Psoas muscle (tissue), 8 donors: ENCODE measurements around the gene AKR1A1. TPM values are rescaled to one million over a fixed set of nuclear protein-coding genes. Genes with fewer than 3 reads are reported as not detected.

Experiments used
- ATAC-seq, 4 donors: fragments of 200-7000 bp; cut with Tn5 transposase; one replicate each; pipeline ENCODE4 v1.9.1; 2020; ENCODE audit warnings: moderate library complexity in 3 of 4, mild to moderate bottlenecking in 2 of 4
- DNase-seq, 2 donors: peaks; one replicate each; pipeline ENCODE4 v3.0.0-alpha.2; 2020
- H3K27ac ChIP-seq: fragments of 200-600 bp; one replicate; pipeline ENCODE4 v1.8.0; 2022
- H3K27me3 ChIP-seq, 3 donors: fragments of 200-600 bp in 1 of 3; one replicate each; pipeline versions ENCODE4 v1.6.1 to v1.8.0; 2013 to 2022; ENCODE audit warnings: low read length in 2 of 3, mild to moderate bottlenecking in 2 of 3, moderate library complexity in 1 of 3; ENCODE audit not compliant: insufficient read depth in 3 of 3
- H3K36me3 ChIP-seq, 2 donors: fragments of 200-600 bp in 1 of 2; one replicate each; pipeline versions ENCODE4 v1.6.1 to v1.8.0; 2013 to 2022; ENCODE audit warnings: low read depth in 1 of 2, mild to moderate bottlenecking in 1 of 2, moderate library complexity in 1 of 2; ENCODE audit not compliant: insufficient read depth in 1 of 2
- H3K4me1 ChIP-seq: fragments of 200-600 bp; one replicate; pipeline ENCODE4 v1.8.0; 2022
- H3K4me3 ChIP-seq: fragments of 200-600 bp; one replicate; pipeline ENCODE4 v1.8.0; 2022; ENCODE audit warnings: mild to moderate bottlenecking
- H3K9me3 ChIP-seq: fragments of 200-600 bp; one replicate; pipeline ENCODE4 v1.8.0; 2022
- WGBS, 3 donors: extraction: QIAGEN DNeasy Blood & Tissue Kit; methylation state at CpG; one replicate each; pipeline versions ENCODE4 v1.1.6 to v1.1.7; 2013; 5-methylcytosine and 5-hydroxymethylcytosine counted together
- intact Hi-C, 2 donors: fragments of 100-400 bp; cut with DNase I; formaldehyde crosslinking; loops; one replicate each; pipeline versions ENCODE4 v1.11.0 to v1.14.2; 2022
- polyA plus RNA-seq, 3 donors: library from polyadenylated mRNA; stranded (reverse); fragments of 200-250 nt; gene quantifications; one replicate each; pipeline ENCODE4 v1.2.3, GENCODE V29; 2013
- total RNA-seq, 4 donors: library from RNA; stranded (reverse); fragmentation: NEBNext Ultra II Directional in 2 of 4; extraction: Animal tissue kit (Norgen Biotek cat#: 25700) in 2 of 4; gene quantifications; one replicate each; pipeline versions ENCODE4 v1.2.1 to v1.2.4, GENCODE V29; 2021 to 2023
- TF ChIP-seq, protein P1 (sequence below): fragments of 200-600 bp; IDR thresholded peaks from one replicate; pipeline ENCODE4 v1.8.0; 2022; ENCODE audit warnings: antibody characterized with exemption
- donor health status: healthy with polysubstance abuse.
- donor health status: DM: no; HTN: no; CAD: no; lungs with moderate emphysema.
- donor health status: Bipolar disorder and iron deficiency.
- donor health status: healthy.
- donor health status: DM: yes; HTN: yes; CAD: no.
- donor health status: DM: no; HTN: no; CAD: no.
- donor health status: DM: no; HTN: no; CAD: no.
- donor health status: DM: yes; HTN: yes; CAD: no.

Gene AKR1A1
- total and polyA plus RNA-seq, 7 donors = 35.6 to 91.5 (median 46.6) TPM

- Histone ChIP-seq H3K4me1 (no peaks in the 10 kb centered on the region), H3K9me3 (no peaks in the 10 kb centered on the region), H3K27ac (no peak overlapping the region), H3K4me3 (no peak overlapping the region), H3K27me3 (no peaks in the 10 kb centered on the region), H3K36me3 (peaks cover 18 to 84% of the 10 kb centered on the region in 2 donors)
- no peak for ATAC-seq
- no peak for DNase-seq
- intact Hi-C loops = no loop called here
- TF ChIP-seq, protein P1, sequence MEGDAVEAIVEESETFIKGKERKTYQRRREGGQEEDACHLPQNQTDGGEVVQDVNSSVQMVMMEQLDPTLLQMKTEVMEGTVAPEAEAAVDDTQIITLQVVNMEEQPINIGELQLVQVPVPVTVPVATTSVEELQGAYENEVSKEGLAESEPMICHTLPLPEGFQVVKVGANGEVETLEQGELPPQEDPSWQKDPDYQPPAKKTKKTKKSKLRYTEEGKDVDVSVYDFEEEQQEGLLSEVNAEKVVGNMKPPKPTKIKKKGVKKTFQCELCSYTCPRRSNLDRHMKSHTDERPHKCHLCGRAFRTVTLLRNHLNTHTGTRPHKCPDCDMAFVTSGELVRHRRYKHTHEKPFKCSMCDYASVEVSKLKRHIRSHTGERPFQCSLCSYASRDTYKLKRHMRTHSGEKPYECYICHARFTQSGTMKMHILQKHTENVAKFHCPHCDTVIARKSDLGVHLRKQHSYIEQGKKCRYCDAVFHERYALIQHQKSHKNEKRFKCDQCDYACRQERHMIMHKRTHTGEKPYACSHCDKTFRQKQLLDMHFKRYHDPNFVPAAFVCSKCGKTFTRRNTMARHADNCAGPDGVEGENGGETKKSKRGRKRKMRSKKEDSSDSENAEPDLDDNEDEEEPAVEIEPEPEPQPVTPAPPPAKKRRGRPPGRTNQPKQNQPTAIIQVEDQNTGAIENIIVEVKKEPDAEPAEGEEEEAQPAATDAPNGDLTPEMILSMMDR = no peak
- WGBS, 3 donors = 85 to 89% (median 85%) methylated on average over 1 of the region's 1 CpG
These were observed 65.3 kb downstream of the AKR1A1 start for GRCh38 chr1:45615885-45616284.

DNA sequence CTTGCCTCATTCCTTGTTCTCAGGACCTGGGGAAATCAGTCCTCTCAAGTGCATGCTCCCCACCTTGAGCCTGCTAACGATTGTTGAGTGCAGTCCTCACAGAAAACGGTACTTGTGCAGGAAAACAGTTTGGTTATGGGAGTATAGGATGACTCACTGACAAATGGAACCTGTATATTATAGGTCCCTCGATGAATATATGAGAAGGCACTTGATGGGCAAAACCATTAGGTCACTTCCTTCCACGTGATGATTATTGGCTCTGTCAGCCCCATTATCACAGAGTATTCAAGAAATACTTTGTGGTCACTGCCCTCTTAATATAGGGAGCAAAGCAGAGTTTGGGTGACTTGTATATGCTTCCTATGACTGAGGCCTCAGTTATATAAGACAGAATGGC is 67.0 kb downstream of the AKR1A1 start:
- intact Hi-C loops = no loop called here
- no peaks in the 10 kb centered on the region for H3K4me1 ChIP-seq
- ATAC-seq = no peak
- WGBS, 3 donors = 65 to 76% (median 67%) methylated on average over 4 of the region's 4 CpGs
- no peaks in the 10 kb centered on the region for H3K9me3 ChIP-seq
- no peak overlapping the region for H3K27ac ChIP-seq
- H3K4me3 ChIP-seq = no peak overlapping the region
- TF ChIP-seq, protein P1 = no peak
- peaks cover 18 to 77% of the 10 kb centered on the region in 2 donors for H3K36me3 ChIP-seq
- no peak for DNase-seq
- H3K27me3 ChIP-seq = no peaks in the 10 kb centered on the region

GRCh38 chr1:45619149-45619921 is 68.7 kb downstream of the AKR1A1 start:
- Histone ChIP-seq H3K27ac (no peak overlapping the region), H3K9me3 (no peaks in the 10 kb centered on the region), H3K36me3 (peaks cover 18 to 64% of the 10 kb centered on the region in 2 donors), H3K27me3 (no peaks in the 10 kb centered on the region), H3K4me1 (no peaks in the 10 kb centered on the region), H3K4me3 (no peak overlapping the region)
- TF ChIP-seq, protein P1 = no peak
- 62 to 71% (median 68%) methylated on average over 8 of the region's 8 CpGs for WGBS, 3 donors
- intact Hi-C loops = no loop called here
- ATAC-seq (no peak), DNase-seq (no peak)

Other genes with a start within 250 kb of the AKR1A1 start
- gene HPDL, start 223.9 kb upstream of the AKR1A1 start, total RNA-seq = 1 to 10 TPM in 2 of 4 donors, under 1 TPM in 2; 0.84 to 2.6 (median 1.2) TPM
- 1 to 10 TPM in 2 of 3 donors, under 1 TPM in 1; 0.73 to 4.9 (median 3.7) TPM for gene HPDL, start 223.9 kb upstream of the AKR1A1 start, polyA plus RNA-seq
- 1 to 10 TPM; 3.1 to 5.9 (median 3.9) TPM for gene TOE1, start 210.7 kb upstream of the AKR1A1 start, total RNA-seq
- gene TOE1, start 210.7 kb upstream of the AKR1A1 start, polyA plus RNA-seq = 1 to 10 TPM; 2.7 to 6.7 (median 4.6) TPM
- gene MUTYH, start 210.4 kb upstream of the AKR1A1 start, total RNA-seq = 10 to 100 TPM in 1 of 4 donors, 1 to 10 TPM in 3; 7.7 to 16.6 (median 8.3) TPM
- gene MUTYH, start 210.4 kb upstream of the AKR1A1 start, polyA plus RNA-seq = 10 to 100 TPM in 1 of 3 donors, 1 to 10 TPM in 2; 8.2 to 13.2 (median 9.0) TPM
- 1 to 10 TPM; 1.9 to 5.0 (median 2.3) TPM for gene TESK2, start 59.7 kb upstream of the AKR1A1 start, total RNA-seq
- gene TESK2, start 59.7 kb upstream of the AKR1A1 start, polyA plus RNA-seq = 1 to 10 TPM in 2 of 3 donors, under 1 TPM in 1; 0.73 to 4.3 (median 2.0) TPM
- gene CCDC163, start 50.8 kb upstream of the AKR1A1 start, total RNA-seq = under 1 TPM; 0.25 to 0.64 (median 0.44) TPM
- gene CCDC163, start 50.8 kb upstream of the AKR1A1 start, polyA plus RNA-seq = under 1 TPM; 0.69 to 0.82 (median 0.69) TPM
- gene MMACHC, start 50.5 kb upstream of the AKR1A1 start, total RNA-seq = 10 to 100 TPM in 1 of 4 donors, 1 to 10 TPM in 3; 3.6 to 14.9 (median 6.7) TPM
- 1 to 10 TPM; 2.3 to 9.3 (median 3.8) TPM for gene MMACHC, start 50.5 kb upstream of the AKR1A1 start, polyA plus RNA-seq
- gene PRDX1, start 28.9 kb upstream of the AKR1A1 start, total RNA-seq = 100 to 1,000 TPM; 354 to 642 (median 440) TPM
- 1,000 to 10,000 TPM in 1 of 3 donors, 100 to 1,000 TPM in 2; 524 to 1,179 (median 653) TPM for gene PRDX1, start 28.9 kb upstream of the AKR1A1 start, polyA plus RNA-seq
- 10 to 100 TPM; 15.3 to 29.7 (median 28.1) TPM for gene NASP, start 33.2 kb downstream of the AKR1A1 start, total RNA-seq
- gene NASP, start 33.2 kb downstream of the AKR1A1 start, polyA plus RNA-seq = 10 to 100 TPM; 28.6 to 54.6 (median 37.9) TPM
- gene CCDC17, start 73.2 kb downstream of the AKR1A1 start, total RNA-seq = 1 to 10 TPM; 1.2 to 1.7 (median 1.3) TPM
- 1 to 10 TPM in 2 of 3 donors, under 1 TPM in 1; 0.69 to 2.1 (median 1.1) TPM for gene CCDC17, start 73.2 kb downstream of the AKR1A1 start, polyA plus RNA-seq
- gene GPBP1L1, start 135.7 kb downstream of the AKR1A1 start, total RNA-seq = 10 to 100 TPM; 52.2 to 71.0 (median 64.1) TPM
- 10 to 100 TPM; 25.8 to 74.4 (median 39.4) TPM for gene GPBP1L1, start 135.7 kb downstream of the AKR1A1 start, polyA plus RNA-seq
- gene TMEM69, start 137.4 kb downstream of the AKR1A1 start, total RNA-seq = 10 to 100 TPM; 15.3 to 21.9 (median 19.5) TPM
- 10 to 100 TPM; 16.6 to 50.8 (median 26.9) TPM for gene TMEM69, start 137.4 kb downstream of the AKR1A1 start, polyA plus RNA-seq
- 10 to 100 TPM; 12.7 to 26.8 (median 19.6) TPM for gene IPP, start 199.8 kb downstream of the AKR1A1 start, total RNA-seq
- gene IPP, start 199.8 kb downstream of the AKR1A1 start, polyA plus RNA-seq = 1 to 10 TPM; 2.5 to 8.3 (median 2.9) TPM